Erythroblast (primary cell): ENCODE data around the gene DNAJB8.

Experiments
- GATA1 ChIP-seq: IDR thresholded peaks from 2 replicates; pipeline ENCODE4 v1.6.1; 2011; ENCODE audit warnings: low read depth, mild to moderate bottlenecking, control low read depth, low read length, moderate library complexity
- POLR2A ChIP-seq: IDR thresholded peaks from 2 replicates; pipeline ENCODE4 v1.6.1; 2011; ENCODE audit warnings: mild to moderate bottlenecking, low read length

GRCh38 chr3:128482666-128483656, 16.3 kb upstream of the DNAJB8 start:
- no peak for TF ChIP-seq POLR2A
- peak; percentile 60 for TF ChIP-seq GATA1
